Naive thymus-derived CD4-positive, alpha-beta T cell (primary cell): ENCODE data around the gene CDC14A. TPM values are rescaled to one million over a fixed set of nuclear protein-coding genes. Genes with fewer than 3 reads are reported as not detected.

ENCODE experiments used
- ATAC-seq: fragments of 150-1000 bp; cut with Tn5 transposase; 2 replicates; pipeline ENCODE4 v1.10.0; 2021; ENCODE audit warnings: mild to moderate bottlenecking, moderate library complexity
- CTCF ChIA-PET: fragments of 350-600 bp; sonication (Branson Sonifier 250); formaldehyde crosslinking; loops from one replicate; lab custom pipeline; 2021; ENCODE audit warnings: antibody characterized with exemption; lab: Charles Lee
- POLR2A ChIA-PET: fragments of 350-600 bp; sonication (Branson Sonifier 250); formaldehyde crosslinking; loops from one replicate; lab custom pipeline; 2021; ENCODE audit warnings: antibody characterized with exemption, inconsistent platforms; lab: Charles Lee
- DNase-seq, 9 donors: peaks; one replicate each; pipeline versions ENCODE4 v3.0.0 to v3.0.0-alpha.2; 2020 to 2022; ENCODE audit warnings: mixed read lengths in 1 of 9
- H3K27ac ChIP-seq: one replicate; pipeline ENCODE4 v1.7.0; 2013; ENCODE audit warnings: mild to moderate bottlenecking, low read depth, low read length, moderate library complexity
- H3K27me3 ChIP-seq, 2 donors: one replicate each; pipeline ENCODE4 v1.7.0; 2013; ENCODE audit warnings: low read length in 2 of 2, mild to moderate bottlenecking in 2 of 2, moderate library complexity in 2 of 2; ENCODE audit not compliant: control insufficient read depth in 2 of 2, insufficient read depth in 2 of 2
- H3K36me3 ChIP-seq, 3 experiments: 1 replicate in 2 of 3; 2 replicates in 1 of 3; pipeline ENCODE4 v1.7.0; 2013; ENCODE audit warnings: low read length in 3 of 3, mild to moderate bottlenecking in 3 of 3, moderate library complexity in 1 of 3; ENCODE audit not compliant: insufficient read depth in 3 of 3, control insufficient read depth in 2 of 3
- H3K4me1 ChIP-seq, 2 donors: one replicate each; pipeline ENCODE4 v1.7.0; 2013; ENCODE audit warnings: low read length in 2 of 2, mild to moderate bottlenecking in 2 of 2, moderate library complexity in 1 of 2; ENCODE audit not compliant: control insufficient read depth in 2 of 2, insufficient read depth in 2 of 2
- H3K4me3 ChIP-seq: 2 replicates; pipeline ENCODE4 v1.7.0; 2013; ENCODE audit warnings: mild to moderate bottlenecking, low read length
- H3K9me3 ChIP-seq, 3 experiments: 1 replicate in 2 of 3; 2 replicates in 1 of 3; pipeline ENCODE4 v1.7.0; 2013; ENCODE audit warnings: low read length in 3 of 3; ENCODE audit not compliant: control insufficient read depth in 2 of 3
- H3K27ac Mint-ChIP-seq, 9 donors: one replicate each; pipeline ENCODE4 v1.8.0; 2020 to 2022; ENCODE audit warnings: mixed read lengths in 9 of 9, mild to moderate bottlenecking in 8 of 9, moderate library complexity in 5 of 9, inconsistent platforms in 2 of 9
- H3K27me3 Mint-ChIP-seq, 5 donors: one replicate each; pipeline ENCODE4 v1.8.0; 2021 to 2022; ENCODE audit warnings: mixed read lengths in 5 of 5, mild to moderate bottlenecking in 1 of 5
- H3K36me3 Mint-ChIP-seq, 5 donors: one replicate each; pipeline ENCODE4 v1.8.0; 2020 to 2022; ENCODE audit warnings: mixed read lengths in 5 of 5, mild to moderate bottlenecking in 3 of 5, inconsistent platforms in 1 of 5
- H3K4me1 Mint-ChIP-seq, 7 donors: one replicate each; pipeline ENCODE4 v1.8.0; 2020 to 2022; ENCODE audit warnings: mixed read lengths in 7 of 7, mild to moderate bottlenecking in 3 of 7, inconsistent platforms in 1 of 7
- H3K4me3 Mint-ChIP-seq, 10 donors: one replicate each; pipeline ENCODE4 v1.8.0; 2020 to 2022; ENCODE audit warnings: mild to moderate bottlenecking in 10 of 10, mixed read lengths in 10 of 10, moderate library complexity in 6 of 10, inconsistent platforms in 2 of 10
- H3K9me3 Mint-ChIP-seq, 11 donors: one replicate each; pipeline ENCODE4 v1.8.0; 2020 to 2022; ENCODE audit warnings: mixed read lengths in 11 of 11, mild to moderate bottlenecking in 4 of 11, inconsistent platforms in 1 of 11, moderate library complexity in 1 of 11
- intact Hi-C, 2 donors: fragments of 100-400 bp; cut with micrococcal nuclease; formaldehyde crosslinking; loops; one replicate each; pipeline ENCODE4 v1.15.1; 2023
- polyA plus RNA-seq, 2 donors: library from polyadenylated mRNA; unstranded; fragments of 300-500 nt; fragmentation: Illumina TruSeq; gene quantifications; one replicate each; pipeline ENCODE4 v1.2.3, GENCODE V29; 2021
- total RNA-seq, 6 experiments: library from RNA in 5 of 6; stranded (reverse) in 5 of 6; gene quantifications; 1 replicate in 5 of 6; 2 replicates in 1 of 6; pipeline ENCODE4 v1.2.3 and lab custom pipeline; 2021 to 2026

CDC14A gene
- total and polyA plus RNA-seq, 7 experiments from 2014 or later, result 47.1 to 136 (median 79.3) TPM

DNA sequence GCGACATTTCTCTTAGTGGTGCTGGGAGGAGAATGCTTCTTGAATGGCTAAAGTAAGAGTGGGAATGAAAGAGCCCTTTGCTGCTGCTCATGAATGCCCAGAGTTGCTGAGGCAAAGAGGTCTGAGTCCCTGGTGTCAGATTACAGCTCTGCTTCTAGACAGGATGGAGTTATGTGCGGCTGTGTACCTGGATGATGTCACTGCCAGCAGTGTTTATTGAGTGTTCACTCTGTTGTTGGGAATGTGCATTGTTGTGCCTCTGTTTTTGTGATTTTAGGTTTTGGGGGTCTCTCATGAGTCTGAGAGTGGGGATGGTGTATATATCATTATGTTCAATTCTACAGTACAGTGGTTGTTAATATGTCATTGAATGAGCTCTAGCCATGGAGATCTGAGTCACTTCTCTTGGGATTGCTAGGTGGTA, 2.7 kb downstream of the CDC14A start:
- peaks cover 37 to 50% of the 10 kb centered on the region in 2 donors for H3K4me1 ChIP-seq
- ChIA-PET CTCF (interaction anchor here (0.8 to 5.8 kb wide), 6 partner anchors 16 to 102 kb away, joined by 3 to 81 read pairs (median 11); no protein-coding TSS in a partner anchor), POLR2A (interaction anchor here (0.6 to 9.3 kb wide), 15 partner anchors 10 to 538 kb away, joined by 3 to 196 read pairs (median 22); partner anchors contain the start of gene RTCA)
- H3K9me3 Mint-ChIP-seq, result peaks cover 0 to 4% (median 0%) of the 10 kb centered on the region in 11 donors
- H3K27ac ChIP-seq, result peak overlapping the region; percentile 89
- no peaks in the 10 kb centered on the region for H3K9me3 ChIP-seq
- peaks cover 55 to 67% (median 61%) of the 10 kb centered on the region in 7 donors for H3K4me1 Mint-ChIP-seq
- peaks cover 0 to 21% (median 5%) of the 10 kb centered on the region in 3 experiments for H3K36me3 ChIP-seq
- H3K27ac Mint-ChIP-seq, result peak overlapping the region; percentile 80 to 100 (median 96)
- ATAC-seq, result no peak
- H3K4me3 Mint-ChIP-seq, result peak overlapping the region; percentile 89 to 100 (median 98)
- no peaks in the 10 kb centered on the region for H3K27me3 ChIP-seq
- peak in 7 of 9 donors; percentile 13 to 42 (median 26) for DNase-seq
- peak overlapping the region; percentile 94 for H3K4me3 ChIP-seq
- H3K27me3 Mint-ChIP-seq, result no peaks in the 10 kb centered on the region
- peaks cover 0 to 47% (median 31%) of the 10 kb centered on the region in 5 donors for H3K36me3 Mint-ChIP-seq
- intact Hi-C loops, result loop anchor here (1.0 to 5.0 kb wide), 6 partner anchors 15 to 882 kb away; partner anchors contain the start of genes GPR88 (in 1 of the 2) and S1PR1 (in 1 of the 2)

DNA sequence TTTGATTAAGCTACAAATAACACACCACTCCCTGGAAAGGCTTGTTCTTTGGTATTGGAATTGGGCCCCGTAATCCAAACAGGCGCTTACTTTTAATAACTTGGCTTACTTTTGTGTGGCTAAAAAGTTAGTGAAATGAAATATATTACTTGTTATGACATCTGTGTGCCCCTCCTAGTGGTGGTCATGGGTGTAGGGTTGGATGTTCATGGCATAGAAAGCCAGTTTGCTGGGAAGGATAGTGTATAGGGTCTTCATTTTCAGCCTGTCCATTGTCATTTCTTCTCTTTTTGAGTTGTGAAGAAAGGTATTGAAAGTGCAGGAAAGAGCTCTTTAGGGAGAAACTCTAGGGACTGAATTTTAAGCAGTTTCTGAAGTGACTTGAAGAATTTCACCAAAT, 5.9 kb downstream of the CDC14A start:
- CTCF ChIA-PET, result interaction anchor here (0.6 to 1.4 kb wide), 6 partner anchors 11 to 138 kb away, joined by 3 to 5 read pairs (median 3); no protein-coding TSS in a partner anchor
- intact Hi-C loops, result no loop called here
- H3K27me3 ChIP-seq, result no peaks in the 10 kb centered on the region
- peaks cover 0 to 3% (median 0%) of the 10 kb centered on the region in 11 donors for H3K9me3 Mint-ChIP-seq
- H3K4me1 ChIP-seq, result peaks cover 58 to 73% of the 10 kb centered on the region in 2 donors
- H3K4me1 Mint-ChIP-seq, result peaks cover 71 to 94% (median 87%) of the 10 kb centered on the region in 7 donors
- no peak overlapping the region for H3K4me3 ChIP-seq
- H3K9me3 ChIP-seq, result no peaks in the 10 kb centered on the region
- H3K36me3 ChIP-seq, result peaks cover 0 to 15% (median 5%) of the 10 kb centered on the region in 3 experiments
- DNase-seq (peak in 3 of 9 donors; percentile 15 to 33 (median 17)), ATAC-seq (peak; percentile 45)
- peak overlapping the region in 8 of 9 donors; percentile 38 to 96 (median 72) for H3K27ac Mint-ChIP-seq
- POLR2A ChIA-PET, result interaction anchor here (0.9 to 9.3 kb wide), 10 partner anchors 8 to 97 kb away, joined by 3 to 196 read pairs (median 4); no protein-coding TSS in a partner anchor
- H3K27ac ChIP-seq, result peak overlapping the region; percentile 25
- H3K36me3 Mint-ChIP-seq, result peaks cover 0 to 66% (median 52%) of the 10 kb centered on the region in 5 donors
- no peaks in the 10 kb centered on the region for H3K27me3 Mint-ChIP-seq
- peak overlapping the region; percentile 30 to 100 (median 68) for H3K4me3 Mint-ChIP-seq

DNA sequence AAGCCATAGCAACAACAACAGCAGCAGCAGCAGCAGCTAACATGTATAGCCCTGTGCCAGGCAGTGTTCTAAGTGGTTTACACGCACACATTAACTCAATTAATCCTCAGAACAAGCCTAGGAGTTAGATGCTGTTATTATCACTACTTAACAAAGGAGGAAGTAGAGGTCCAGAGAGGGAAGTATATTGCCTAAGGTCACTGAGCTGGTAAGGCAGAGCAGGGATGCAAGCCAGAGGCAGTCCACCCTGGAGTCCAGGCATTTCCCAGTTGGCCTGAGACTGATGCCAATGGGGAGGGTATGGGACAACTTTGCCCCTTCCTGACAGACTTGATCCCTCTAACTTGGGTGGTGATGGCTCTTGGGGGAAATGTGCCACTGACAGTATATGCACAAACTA, 6.8 kb downstream of the CDC14A start:
- H3K36me3 ChIP-seq, result peaks cover 0 to 13% (median 5%) of the 10 kb centered on the region in 3 experiments
- POLR2A ChIA-PET, result interaction anchor here (1.4 to 9.3 kb wide), 2 partner anchors 30 to 82 kb away, joined by 5 to 196 read pairs; no protein-coding TSS in a partner anchor
- CTCF ChIA-PET, result interaction anchor here (0.6 to 1.3 kb wide), 3 partner anchors 10 to 137 kb away, joined by 3 to 4 read pairs (median 3); no protein-coding TSS in a partner anchor
- no peaks in the 10 kb centered on the region for H3K9me3 ChIP-seq
- peaks cover 58 to 72% of the 10 kb centered on the region in 2 donors for H3K4me1 ChIP-seq
- ATAC-seq (peak; percentile 46), DNase-seq (no peak)
- H3K4me3 ChIP-seq, result no peak overlapping the region
- H3K27me3 Mint-ChIP-seq, result no peaks in the 10 kb centered on the region
- peak overlapping the region in 7 of 9 donors; percentile 39 to 96 (median 71) for H3K27ac Mint-ChIP-seq
- peaks cover 68 to 96% (median 85%) of the 10 kb centered on the region in 7 donors for H3K4me1 Mint-ChIP-seq
- H3K4me3 Mint-ChIP-seq, result peak overlapping the region in 9 of 10 donors; percentile 22 to 99 (median 53)
- no peaks in the 10 kb centered on the region for H3K27me3 ChIP-seq
- peak overlapping the region; percentile 14 for H3K27ac ChIP-seq
- intact Hi-C loops, result no loop called here
- H3K9me3 Mint-ChIP-seq, result no peaks in the 10 kb centered on the region
- peaks cover 0 to 57% (median 49%) of the 10 kb centered on the region in 5 donors for H3K36me3 Mint-ChIP-seq

DNA sequence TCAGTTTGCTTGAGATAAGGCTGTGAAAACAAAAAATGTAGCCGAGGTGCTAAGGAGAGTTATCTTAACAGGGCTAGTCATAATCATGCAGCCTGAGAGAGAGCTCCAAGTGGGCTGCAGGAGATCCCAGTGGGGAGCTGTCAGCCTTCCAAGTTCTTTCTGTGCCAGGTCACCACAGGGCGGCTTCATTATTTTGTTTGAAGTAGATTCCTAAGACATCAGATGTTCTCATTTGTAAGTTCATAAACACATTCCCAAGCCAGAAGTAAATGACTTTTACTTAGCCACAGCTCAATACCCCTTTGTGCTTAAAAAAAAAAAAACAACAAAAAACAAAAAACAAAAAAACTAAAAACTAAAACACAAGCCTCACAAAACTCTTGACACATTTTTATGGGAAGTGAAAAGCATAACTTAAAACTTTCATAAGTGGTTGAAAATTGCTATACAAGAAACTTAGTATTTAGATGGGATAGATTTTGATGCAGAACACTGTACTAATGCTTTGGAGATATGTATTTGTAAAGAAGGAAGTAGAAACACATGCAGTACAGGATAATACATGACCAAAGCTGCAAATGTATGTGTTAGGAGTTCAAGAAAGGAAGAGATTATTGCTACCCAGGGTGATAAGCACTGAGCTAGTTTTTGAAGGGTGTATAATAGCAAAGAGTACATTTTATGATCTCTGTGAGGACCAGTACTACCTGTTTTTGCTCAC, 8.6 kb downstream of the CDC14A start:
- Mint-ChIP-seq H3K36me3 (peaks cover 0 to 58% (median 50%) of the 10 kb centered on the region in 5 donors), H3K27ac (peak overlapping the region in 8 of 9 donors; percentile 1 to 80 (median 70)), H3K4me3 (peak overlapping the region in 9 of 10 donors; percentile 9 to 99 (median 30)), H3K27me3 (no peaks in the 10 kb centered on the region), H3K4me1 (peaks cover 68 to 96% (median 84%) of the 10 kb centered on the region in 7 donors), H3K9me3 (no peaks in the 10 kb centered on the region)
- ATAC-seq (no peak), DNase-seq (no peak)
- CTCF ChIA-PET, result interaction anchor here (0.6 to 1.6 kb wide), 3 partner anchors 10 to 400 kb away, joined by 3 to 4 read pairs (median 3); no protein-coding TSS in a partner anchor
- Histone ChIP-seq H3K9me3 (no peaks in the 10 kb centered on the region), H3K36me3 (peaks cover 0 to 22% (median 3%) of the 10 kb centered on the region in 3 experiments), H3K27me3 (no peaks in the 10 kb centered on the region), H3K4me3 (no peak overlapping the region), H3K27ac (no peak overlapping the region), H3K4me1 (peaks cover 69 to 74% of the 10 kb centered on the region in 2 donors)
- intact Hi-C loops, result loop anchor here in 1 of 2 donors (1.0 kb wide), 1 partner anchor 8 kb away; no protein-coding TSS in a partner anchor
- POLR2A ChIA-PET, result interaction anchor here (0.6 to 1.5 kb wide), 4 partner anchors 9 to 443 kb away, joined by 3 to 5 read pairs (median 3); partner anchors contain the start of gene CDC14A

DNA sequence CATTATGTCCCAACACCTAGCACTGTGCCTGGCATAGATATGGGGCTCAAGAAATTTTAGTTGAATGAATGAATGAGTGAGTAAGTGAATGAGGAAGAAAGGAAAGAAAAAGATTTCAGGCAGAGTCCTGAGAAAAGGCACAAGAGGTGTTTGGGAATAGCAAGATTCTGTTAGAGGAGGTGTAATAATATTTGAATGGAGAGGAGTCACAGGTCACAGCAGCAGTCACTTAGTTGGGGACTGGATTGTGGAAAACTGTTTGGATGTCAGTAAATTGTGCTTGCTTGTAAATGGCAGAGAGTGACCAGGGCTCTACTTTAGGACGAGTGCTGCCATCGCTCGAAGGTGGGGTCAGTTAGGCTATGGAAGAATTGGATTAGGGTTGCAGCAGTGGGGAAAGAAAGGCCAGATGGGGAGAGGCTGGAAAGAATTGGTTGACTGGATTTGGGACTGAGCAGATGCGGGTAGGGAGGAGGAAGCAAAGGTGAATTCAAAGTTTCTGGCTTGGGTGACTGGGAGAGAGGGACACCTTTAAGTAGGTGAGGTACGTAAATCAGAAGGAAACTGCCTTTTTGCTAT, 9.3 kb downstream of the CDC14A start:
- no peak for DNase-seq
- peaks cover 0 to 29% (median 0%) of the 10 kb centered on the region in 3 experiments for H3K36me3 ChIP-seq
- H3K27me3 ChIP-seq, result no peaks in the 10 kb centered on the region
- peaks cover 69 to 96% (median 86%) of the 10 kb centered on the region in 7 donors for H3K4me1 Mint-ChIP-seq
- no peaks in the 10 kb centered on the region for H3K9me3 ChIP-seq
- intact Hi-C loops, result loop anchor here in 1 of 2 donors (1.0 kb wide), 1 partner anchor 8 kb away; no protein-coding TSS in a partner anchor
- H3K9me3 Mint-ChIP-seq, result no peaks in the 10 kb centered on the region
- no peak for ATAC-seq
- H3K36me3 Mint-ChIP-seq, result peaks cover 0 to 55% (median 52%) of the 10 kb centered on the region in 5 donors
- no peak overlapping the region for H3K4me3 ChIP-seq
- CTCF ChIA-PET, result interaction anchor here (1.6 kb wide), 1 partner anchor 95 kb away, joined by 4 read pairs; no protein-coding TSS in a partner anchor
- no peaks in the 10 kb centered on the region for H3K27me3 Mint-ChIP-seq
- POLR2A ChIA-PET, result interaction anchor here (1.4 to 1.5 kb wide), 2 partner anchors 9 to 30 kb away, joined by 3 to 5 read pairs; partner anchors contain the start of gene CDC14A
- H3K27ac ChIP-seq, result no peak overlapping the region
- H3K4me1 ChIP-seq, result peaks cover 68 to 77% of the 10 kb centered on the region in 2 donors
- peak overlapping the region in 9 of 10 donors; percentile 27 to 99 (median 34) for H3K4me3 Mint-ChIP-seq
- peak overlapping the region; percentile 7 to 80 (median 61) for H3K27ac Mint-ChIP-seq
